ENCODE measurements around the gene OR52E1.

GRCh38 chr11:5090668-5091067 lies 21.3 kb downstream of the OR52E1 start:
- no peak for TF ChIP-seq EP300 (IDR thresholded peaks at IDR 0.05)
- no peak for TF ChIP-seq CTCF (IDR thresholded peaks at IDR 0.05)
- no peak for TF ChIP-seq POLR2A (IDR thresholded peaks at IDR 0.05)
